Endothelial cell of umbilical vein (primary cell): ENCODE results near the gene GAS2L2. TPM values are rescaled to one million over a fixed set of nuclear protein-coding genes. Genes with fewer than 3 reads are reported as not detected.

Experiments
- BruUV-seq: library from RNA; stranded (reverse); fragments of 400-500 nt; replicated peaks from 2 replicates; lab custom pipeline; 2021; lab: Mats Ljungman, UMichigan
- CTCF ChIA-PET: fragments of 300-600, 350-600 bp; sonication (Branson Sonifier 250); formaldehyde crosslinking; loops from one replicate; lab custom pipeline; 2021; ENCODE audit warnings: antibody characterized with exemption, inconsistent platforms; lab: Charles Lee
- POLR2A ChIA-PET: fragments of 300-600, 350-600 bp; sonication (Branson Sonifier 250); formaldehyde crosslinking; loops from one replicate; lab custom pipeline; 2021; ENCODE audit warnings: antibody characterized with exemption, inconsistent platforms; lab: Charles Lee
- DNase-seq: peaks from one replicate; pipeline ENCODE4 v3.0.0-alpha.2; 2011; ENCODE audit warnings: low read depth, low spot score
- FAIRE-seq: peaks from 2 replicates; lab custom pipeline; 2011; peaks lifted over from hg19 to GRCh38; lab: Jason Lieb, UNC
- H2AFZ ChIP-seq: 2 replicates; pipeline ENCODE4 v1.6.0; 2012; ENCODE audit warnings: low read depth, low read length, control low read depth, inconsistent platforms
- H3K27ac ChIP-seq: 2 replicates; pipeline ENCODE4 v1.5.1; 2011; ENCODE audit warnings: low read depth, mild to moderate bottlenecking, control low read depth, low read length, moderate library complexity; ENCODE audit not compliant: insufficient read depth
- H3K27me3 ChIP-seq, 2 experiments: 2 replicates each; pipeline versions ENCODE4 v1.6.0 to v1.6.1; 2011; ENCODE audit warnings: low read length in 2 of 2, mixed read lengths in 1 of 2; ENCODE audit not compliant: control insufficient read depth in 2 of 2, insufficient read depth in 2 of 2
- H3K36me3 ChIP-seq, 2 experiments: 2 replicates in 1 of 2; 3 replicates in 1 of 2; pipeline ENCODE4 v1.5.1; 2011; ENCODE audit warnings: low read length in 2 of 2, mild to moderate bottlenecking in 1 of 2, moderate library complexity in 1 of 2; ENCODE audit not compliant: control insufficient read depth in 2 of 2, insufficient read depth in 2 of 2; ENCODE audit errors: extremely low read depth in 1 of 2
- H3K4me1 ChIP-seq: 3 replicates; pipeline ENCODE4 v1.5.1; 2011; ENCODE audit warnings: mild to moderate bottlenecking, low read length; ENCODE audit not compliant: control insufficient read depth, insufficient read depth; ENCODE audit errors: extremely low read depth
- H3K4me2 ChIP-seq: 2 replicates; pipeline ENCODE4 v1.6.1; 2011; ENCODE audit warnings: low read length, control low read depth, mixed read lengths; ENCODE audit not compliant: insufficient read depth
- H3K4me3 ChIP-seq, 3 experiments: fragments of 200-600 bp in 1 of 3; sonication (generic), shearing (Covaris generic) in 1 of 3; replicated peaks in 1 of 3; 2 replicates each; pipeline ENCODE4 v1.5.1; 2011 to 2016; ENCODE audit warnings: control low read depth in 3 of 3, low read length in 3 of 3, mild to moderate bottlenecking in 2 of 3, inconsistent platforms in 1 of 3, low read depth in 1 of 3, moderate library complexity in 1 of 3; ENCODE audit not compliant: insufficient read depth in 1 of 3
- H3K79me2 ChIP-seq: 2 replicates; pipeline ENCODE4 v1.6.0; 2012; ENCODE audit warnings: low read length, inconsistent platforms; ENCODE audit not compliant: control insufficient read depth, insufficient read depth
- H3K9ac ChIP-seq: replicated peaks from 2 replicates; pipeline ENCODE3; 2011; ENCODE audit warnings: low read length, control low read depth; ENCODE audit not compliant: insufficient read depth; ENCODE audit errors: extremely low read depth
- H3K9me1 ChIP-seq: replicated peaks from 3 replicates; pipeline ENCODE4 v1.6.0; 2011; ENCODE audit warnings: mild to moderate bottlenecking, low read length; ENCODE audit not compliant: control insufficient read depth, insufficient read depth; ENCODE audit errors: extremely low read depth
- H3K9me3 ChIP-seq: replicated peaks from 2 replicates; pipeline ENCODE4 v1.5.1; 2012; ENCODE audit warnings: low read length, inconsistent platforms; ENCODE audit not compliant: control insufficient read depth, insufficient read depth
- H4K20me1 ChIP-seq: replicated peaks from 2 replicates; pipeline ENCODE3; 2011; ENCODE audit warnings: mild to moderate bottlenecking, low read length; ENCODE audit not compliant: control insufficient read depth, insufficient read depth; ENCODE audit errors: extremely low read depth
- CTCF ChIP-seq, 2 donors: IDR thresholded peaks; 1 replicate in 1 of 2; 2 replicates in 1 of 2; pipeline ENCODE4 v1.5.1; 2011; ENCODE audit warnings: low read length in 2 of 2, mild to moderate bottlenecking in 2 of 2, moderate library complexity in 2 of 2, control low read depth in 1 of 2, inconsistent platforms in 1 of 2, low read depth in 1 of 2; ENCODE audit not compliant: insufficient read depth in 1 of 2; ENCODE audit errors: extremely low read depth in 1 of 2
- GATA2 ChIP-seq: IDR thresholded peaks from 2 replicates; pipeline ENCODE4 v1.7.0; 2011; ENCODE audit warnings: low read depth, mild to moderate bottlenecking, moderate library complexity, mixed read lengths, low read length; ENCODE audit not compliant: insufficient read length, insufficient read depth
- dilution Hi-C: fragments of 300-500 bp; cut with MboI; formaldehyde crosslinking; loops from one replicate; pipeline ENCODE4 v1.15.0; 2019; ENCODE audit warnings: low sequenced_read_pairs; ENCODE audit not compliant: extremely low pct_ligation_motif_present
- intact Hi-C: fragments of 100-400 bp; cut with micrococcal nuclease; formaldehyde crosslinking; loops from one replicate; pipeline ENCODE4 v1.10.0; 2022
- polyA plus RNA-seq, 4 experiments: library from polyadenylated mRNA; depleted of rRNA in 3 of 4; stranded (reverse) in 3 of 4; unstranded in 1 of 4; fragments of >200 nt; gene quantifications; 2 replicates each; pipeline versions ENCODE4 v1.2.1 to v1.2.3, GENCODE V29; 2011 to 2012; ENCODE audit warnings: missing spikeins in 1 of 4
- total RNA-seq: library from RNA; stranded (reverse); gene quantifications from 2 replicates; pipeline ENCODE4 v1.2.3, GENCODE V29; 2021

Gene GAS2L2
- total and polyA plus RNA-seq, 2 donors (not counting 3 experiments of a cell fraction or from before 2014, with no cell fraction given) = not detected

- no peak overlapping the region for H2AFZ ChIP-seq
Measured at GRCh38 chr17:35750526-35751395, 2.3 kb downstream of the GAS2L2 start.

More at GRCh38 chr17:35750526-35751395, 2.3 kb downstream of the GAS2L2 start:
- H3K4me2 ChIP-seq = no peak overlapping the region
- no peak for FAIRE-seq
- no peak for DNase-seq
- no peaks in the 10 kb centered on the region for H4K20me1 ChIP-seq
- no peaks in the 10 kb centered on the region for H3K9me1 ChIP-seq
- H3K27ac ChIP-seq = no peak overlapping the region
- no peak for TF ChIP-seq CTCF (IDR thresholded peaks at IDR 0.05; ENCODE audit: extremely low read depth in 1 of 2, insufficient read depth in 1 of 2, low read depth in 1 of 2, low read length in 2 of 2)
- TF ChIP-seq GATA2 = no peak
- dilution Hi-C loops (no loop called here), intact Hi-C loops (no loop called here)
- H3K79me2 ChIP-seq = no peaks in the 10 kb centered on the region
- ChIA-PET POLR2A (interaction anchor here (0.6 kb wide), 1 partner anchor 25 kb away, joined by 3 read pairs; no protein-coding TSS in a partner anchor), CTCF (interaction anchor here (0.9 to 6.7 kb wide), 5 partner anchors 13 to 195 kb away, joined by 3 to 270 read pairs (median 3); no protein-coding TSS in a partner anchor)
- H3K36me3 ChIP-seq = no peaks in the 10 kb centered on the region
- no peaks in the 10 kb centered on the region for H3K4me1 ChIP-seq
- H3K27me3 ChIP-seq = peaks cover 27 to 28% of the 10 kb centered on the region in 2 experiments
- H3K9ac ChIP-seq = no peak overlapping the region
- no peaks in the 10 kb centered on the region for H3K9me3 ChIP-seq
- no TSS peak for BruUV-seq
- no peak overlapping the region for H3K4me3 ChIP-seq
